Mesodermal cell (in vitro differentiated cells): ENCODE results near the gene NEDD4L.
"Not testable (repeated sequence)": the region's sequence is repeated elsewhere in the genome, so short reads cannot be mapped to it uniquely, and the experiment has no call there.

Experiments used
- H3K27ac ChIP-seq: 2 replicates; pipeline ENCODE4 v1.7.0; 2013; ENCODE audit warnings: mild to moderate bottlenecking, low read depth, low read length, moderate library complexity; ENCODE audit not compliant: severe bottlenecking
- H3K36me3 ChIP-seq: 2 replicates; pipeline ENCODE4 v1.7.1; 2013; ENCODE audit warnings: mild to moderate bottlenecking, low read length, moderate library complexity; ENCODE audit not compliant: control insufficient read depth, insufficient read depth
- H3K4me1 ChIP-seq: one replicate; pipeline ENCODE4 v1.7.1; 2013; ENCODE audit warnings: mild to moderate bottlenecking, low read length; ENCODE audit not compliant: insufficient read depth, control insufficient read depth, poor library complexity, severe bottlenecking
- H3K4me3 ChIP-seq: 2 replicates; pipeline ENCODE4 v1.7.0; 2013; ENCODE audit warnings: low read length, control low read depth, mild to moderate bottlenecking; ENCODE audit not compliant: insufficient read depth, poor library complexity, severe bottlenecking; ENCODE audit errors: extremely low read depth
- H3K9me3 ChIP-seq: 2 replicates; pipeline ENCODE4 v1.7.1; 2013; ENCODE audit warnings: mild to moderate bottlenecking, low read length, moderate library complexity; ENCODE audit not compliant: control insufficient read depth
- WGBS, 2 experiments: methylation state at CpG; one replicate each; pipeline ENCODE4 v1.1.5; 2013; ENCODE audit warnings: missing lambda C conversion rate in 2 of 2; ENCODE audit not compliant: insufficient coverage in 2 of 2; 5-methylcytosine and 5-hydroxymethylcytosine counted together

The NEDD4L gene

GRCh38 chr18:58264840-58265239, 220.8 kb downstream of the NEDD4L start:
- H3K4me3 ChIP-seq: no peak overlapping the region
- 94 to 100% methylated on average over 1 to 2 of the region's 2 CpGs for WGBS, 2 experiments
- H3K27ac ChIP-seq: no peak overlapping the region

GRCh38 chr18:58265489-58265888, 221.5 kb downstream of the NEDD4L start:
- WGBS, 2 experiments: no CpG with 5 or more reads among the region's 3 CpGs
- H3K4me3 ChIP-seq, H3K36me3 ChIP-seq, H3K9me3 ChIP-seq, H3K27ac ChIP-seq: not testable (repeated sequence)
- H3K4me1 ChIP-seq: peaks cover 17% of the 10 kb centered on the region

More at GRCh38 chr18:58264840-58265239, 220.8 kb downstream of the NEDD4L start:
- H3K9me3 ChIP-seq: no peaks in the 10 kb centered on the region
- H3K36me3 ChIP-seq: no peaks in the 10 kb centered on the region
- H3K4me1 ChIP-seq: peaks cover 17% of the 10 kb centered on the region

- H3K9me3 ChIP-seq: no peaks in the 10 kb centered on the region
- no peak overlapping the region for H3K27ac ChIP-seq
- no CpG with 5 or more reads among the region's 1 CpG for WGBS, 2 experiments
- no peaks in the 10 kb centered on the region for H3K36me3 ChIP-seq
- peaks cover 17% of the 10 kb centered on the region for H3K4me1 ChIP-seq
- H3K4me3 ChIP-seq: no peak overlapping the region
Measured at GRCh38 chr18:58266291-58266690, 222.3 kb downstream of the NEDD4L start.

- Histone ChIP-seq H3K4me3 (no peak overlapping the region), H3K4me1 (peaks cover 17% of the 10 kb centered on the region), H3K9me3 (no peaks in the 10 kb centered on the region), H3K27ac (no peak overlapping the region), H3K36me3 (no peaks in the 10 kb centered on the region)
- WGBS, 2 experiments: 91 to 93% methylated on average over 2 to 4 of the region's 6 CpGs
Measured at GRCh38 chr18:58267493-58267892, 223.5 kb downstream of the NEDD4L start.

- Histone ChIP-seq H3K27ac (no peak overlapping the region), H3K36me3 (no peaks in the 10 kb centered on the region), H3K4me1 (peaks cover 11% of the 10 kb centered on the region), H3K4me3 (no peak overlapping the region), H3K9me3 (no peaks in the 10 kb centered on the region)
- 100% methylated on average over 1 of the region's 2 CpGs; no CpG with 5 or more reads in 1 of the 2 experiments for WGBS, 2 experiments
Measured at GRCh38 chr18:58268849-58269248, 224.8 kb downstream of the NEDD4L start.

- Histone ChIP-seq H3K4me1 (peaks cover 11% of the 10 kb centered on the region), H3K9me3 (no peaks in the 10 kb centered on the region), H3K36me3 (no peaks in the 10 kb centered on the region), H3K27ac (no peak overlapping the region), H3K4me3 (no peak overlapping the region)
- 94 to 100% methylated on average over 3 to 4 of the region's 5 CpGs for WGBS, 2 experiments
Measured at GRCh38 chr18:58269931-58270330, 225.9 kb downstream of the NEDD4L start.

GRCh38 chr18:58270396-58270795, 226.4 kb downstream of the NEDD4L start:
- WGBS, 2 experiments: 96 to 100% methylated on average over 1 to 4 of the region's 4 CpGs
- Histone ChIP-seq H3K4me3 (no peak overlapping the region), H3K4me1 (peaks cover 11% of the 10 kb centered on the region), H3K27ac (no peak overlapping the region), H3K36me3 (no peaks in the 10 kb centered on the region), H3K9me3 (no peaks in the 10 kb centered on the region)

- H3K9me3 ChIP-seq: no peaks in the 10 kb centered on the region
- H3K4me1 ChIP-seq: peaks cover 11% of the 10 kb centered on the region
- H3K27ac ChIP-seq: no peak overlapping the region
- H3K4me3 ChIP-seq: no peak overlapping the region
- no peaks in the 10 kb centered on the region for H3K36me3 ChIP-seq
- WGBS, 2 experiments: no CpG with 5 or more reads among the region's 2 CpGs
Measured at GRCh38 chr18:58271770-58272169, 227.7 kb downstream of the NEDD4L start.

GRCh38 chr18:58272209-58272608, 228.2 kb downstream of the NEDD4L start:
- Histone ChIP-seq H3K4me3 (no peak overlapping the region), H3K9me3 (no peaks in the 10 kb centered on the region), H3K4me1 (peaks cover 11% of the 10 kb centered on the region), H3K36me3 (no peaks in the 10 kb centered on the region), H3K27ac (no peak overlapping the region)
- 87 to 98% methylated on average over 5 of the region's 6 CpGs for WGBS, 2 experiments

GRCh38 chr18:58272779-58273435, 228.9 kb downstream of the NEDD4L start:
- no peak overlapping the region for H3K4me3 ChIP-seq
- no peak overlapping the region for H3K27ac ChIP-seq
- 91 to 92% methylated on average over 7 of the region's 7 CpGs for WGBS, 2 experiments
- peaks cover 11% of the 10 kb centered on the region for H3K4me1 ChIP-seq
- no peaks in the 10 kb centered on the region for H3K36me3 ChIP-seq
- H3K9me3 ChIP-seq: no peaks in the 10 kb centered on the region

GRCh38 chr18:58275176-58275575, 231.2 kb downstream of the NEDD4L start:
- no peaks in the 10 kb centered on the region for H3K4me1 ChIP-seq
- whole genome bisulfite sequencing, 2 experiments: no CpG with 5 or more reads among the region's 1 CpG
- no peak overlapping the region for H3K27ac ChIP-seq
- H3K9me3 ChIP-seq: no peaks in the 10 kb centered on the region
- no peak overlapping the region for H3K4me3 ChIP-seq
- H3K36me3 ChIP-seq: no peaks in the 10 kb centered on the region
